ENCODE data around the gene SNX6. TPM values are rescaled to one million over a fixed set of nuclear protein-coding genes. Genes with fewer than 3 reads are reported as not detected.
"Not testable (repeated sequence)": the region's sequence is repeated elsewhere in the genome, so short reads cannot be mapped to it uniquely, and the experiment has no call there.

The SNX6 gene
- total RNA-seq, 1 experiment from 2014 or later = 92.8 TPM

DNA sequence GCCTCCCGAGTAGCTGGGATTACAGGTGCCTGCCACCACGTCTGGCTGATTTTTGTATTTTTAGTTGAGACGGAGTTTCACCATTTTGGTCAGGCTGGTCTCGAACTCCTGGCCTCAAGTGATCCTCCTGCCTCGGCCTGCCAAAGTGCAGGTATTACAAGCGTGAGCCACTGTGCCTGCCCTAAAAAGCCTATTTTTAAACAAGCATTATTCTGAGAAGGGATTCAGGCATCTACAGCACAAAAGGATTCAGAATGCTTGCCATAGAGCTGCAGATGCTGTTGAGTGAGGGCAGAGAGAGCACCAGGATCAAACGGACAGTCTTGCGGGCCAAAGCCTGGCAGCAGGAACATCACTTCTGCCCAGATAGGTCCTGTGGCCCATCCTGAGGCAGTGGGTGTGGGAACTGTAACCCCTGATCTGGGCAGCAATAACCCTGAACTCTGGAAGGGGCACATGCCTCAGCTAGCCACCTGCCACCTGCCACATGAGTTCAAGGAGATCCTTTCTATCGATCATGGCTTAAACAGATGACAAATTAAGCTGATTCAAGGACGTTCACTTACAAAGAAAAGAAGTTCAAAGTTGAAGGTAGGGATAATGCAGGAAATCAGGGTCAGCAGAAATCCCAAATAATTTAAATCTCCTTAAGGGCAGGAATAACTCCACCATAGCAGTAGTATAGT lies 16.8 kb upstream of the SNX6 start:
- in situ Hi-C loops (cut with HindIII; ENCODE audit: low pct_unique_long_range_greater_than_20kb, low sequenced_read_pairs) = no loop called here
- DNase-seq (ENCODE audit: low read depth, low spot score) = no peak

DNA sequence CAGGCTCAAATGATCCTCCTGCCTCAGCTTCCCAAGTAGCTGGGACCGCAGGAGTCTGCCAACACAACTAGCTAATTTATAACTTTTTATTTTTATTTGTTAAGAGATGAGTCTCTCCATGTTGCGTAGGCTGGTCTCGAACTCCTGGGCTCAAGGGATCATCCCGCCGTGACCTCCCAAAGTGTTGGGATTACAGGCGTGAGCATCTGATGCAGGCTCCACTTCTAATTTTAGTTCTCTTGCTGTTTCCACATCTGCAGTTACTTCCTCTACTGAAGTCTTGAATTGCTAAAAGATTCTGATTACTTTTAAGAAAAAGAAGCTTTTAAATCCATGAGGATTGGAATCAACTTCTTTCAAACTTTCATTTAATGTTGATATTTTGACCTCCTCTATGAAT lies 13.4 kb upstream of the SNX6 start:
- DNase-seq (ENCODE audit: low read depth, low spot score) = no peak
- in situ Hi-C loops (cut with HindIII; ENCODE audit: low pct_unique_long_range_greater_than_20kb, low sequenced_read_pairs) = no loop called here

DNA sequence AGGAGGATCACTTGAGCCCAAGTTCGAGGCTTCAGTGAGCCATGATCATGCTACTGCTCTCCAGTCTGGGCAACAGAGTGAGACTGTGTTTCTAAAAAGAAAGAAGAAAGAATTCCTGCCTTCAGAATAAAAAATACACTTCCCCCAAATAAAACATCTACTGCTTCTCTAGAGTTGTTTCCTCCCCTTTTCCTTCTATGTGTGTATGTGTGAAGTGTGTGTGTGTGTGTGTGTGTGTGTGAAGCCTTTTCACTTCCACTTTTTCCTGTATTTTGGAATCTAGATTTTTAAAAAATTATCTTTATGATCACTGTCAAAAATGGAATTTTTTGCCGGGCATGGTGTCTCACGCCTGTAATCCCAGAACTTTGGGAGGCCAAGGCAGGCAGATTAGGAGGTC lies 12.6 kb upstream of the SNX6 start:
- no peak for DNase-seq (ENCODE audit: low read depth, low spot score)
- in situ Hi-C loops (cut with HindIII; ENCODE audit: low pct_unique_long_range_greater_than_20kb, low sequenced_read_pairs) = no loop called here

DNA sequence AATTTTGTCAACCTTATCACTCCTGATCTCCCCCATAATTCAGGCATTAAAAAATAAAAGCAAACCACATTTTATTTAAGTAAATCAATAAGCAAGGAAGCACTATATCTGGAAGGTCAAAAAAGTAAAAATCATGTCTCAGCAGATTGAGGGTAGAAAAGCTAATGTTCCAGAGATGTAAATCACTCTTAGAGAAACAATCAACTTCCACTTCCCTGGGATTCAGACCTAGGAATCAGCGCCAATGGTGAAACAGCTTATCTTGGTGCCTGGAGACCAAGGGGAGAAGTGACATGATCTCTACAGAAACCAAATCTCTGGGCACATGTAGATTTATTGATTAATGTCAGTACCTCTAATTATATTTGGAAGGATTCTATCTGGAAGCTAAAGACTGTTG lies 10.9 kb upstream of the SNX6 start:
- no peak for DNase-seq (ENCODE audit: low read depth, low spot score)
- in situ Hi-C loops (cut with HindIII; ENCODE audit: low pct_unique_long_range_greater_than_20kb, low sequenced_read_pairs) = no loop called here

DNA sequence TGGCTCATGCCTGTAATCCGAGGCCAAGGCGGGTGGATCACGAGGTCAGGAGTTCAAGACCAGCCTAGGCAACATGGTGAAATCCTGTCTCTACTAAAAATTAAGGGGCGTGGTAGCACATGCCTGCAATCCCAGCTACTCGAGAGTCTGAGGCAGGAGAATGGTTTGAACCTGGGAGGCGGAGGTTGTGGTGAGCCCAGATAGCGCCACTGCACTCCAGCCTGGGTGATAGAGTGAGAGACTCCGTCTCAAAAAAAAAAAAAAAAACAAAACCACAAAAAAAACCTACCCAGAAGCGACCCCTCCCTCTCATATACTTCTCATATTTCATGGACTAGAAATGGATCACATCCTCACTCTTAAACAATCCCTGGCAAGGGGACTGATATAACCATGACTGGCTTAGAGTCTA lies 4.4 kb upstream of the SNX6 start:
- DNase-seq (ENCODE audit: low read depth, low spot score); in situ Hi-C loops (cut with HindIII; ENCODE audit: low pct_unique_long_range_greater_than_20kb, low sequenced_read_pairs): not testable (repeated sequence)

DNA sequence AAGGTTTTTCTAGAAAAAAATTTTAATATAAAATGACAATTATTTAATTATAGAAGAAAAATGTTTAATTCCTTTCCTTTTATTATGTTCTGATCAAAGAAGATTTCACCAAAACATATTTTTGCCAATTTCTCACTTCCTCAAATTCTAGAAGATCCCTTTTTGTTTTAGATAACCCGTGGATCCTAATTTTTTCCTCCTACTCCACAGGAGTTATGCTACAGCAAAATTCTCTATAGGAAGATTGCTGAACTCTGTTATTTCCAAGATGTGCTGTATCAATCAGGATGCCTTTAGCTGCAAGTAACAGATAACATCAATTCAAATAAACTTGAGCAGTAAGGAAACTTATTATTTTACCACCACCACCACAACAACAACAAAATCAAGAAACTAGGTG lies 3.8 kb upstream of the SNX6 start:
- no peak for DNase-seq (ENCODE audit: low read depth, low spot score)
- in situ Hi-C loops (cut with HindIII; ENCODE audit: low pct_unique_long_range_greater_than_20kb, low sequenced_read_pairs) = no loop called here

DNA sequence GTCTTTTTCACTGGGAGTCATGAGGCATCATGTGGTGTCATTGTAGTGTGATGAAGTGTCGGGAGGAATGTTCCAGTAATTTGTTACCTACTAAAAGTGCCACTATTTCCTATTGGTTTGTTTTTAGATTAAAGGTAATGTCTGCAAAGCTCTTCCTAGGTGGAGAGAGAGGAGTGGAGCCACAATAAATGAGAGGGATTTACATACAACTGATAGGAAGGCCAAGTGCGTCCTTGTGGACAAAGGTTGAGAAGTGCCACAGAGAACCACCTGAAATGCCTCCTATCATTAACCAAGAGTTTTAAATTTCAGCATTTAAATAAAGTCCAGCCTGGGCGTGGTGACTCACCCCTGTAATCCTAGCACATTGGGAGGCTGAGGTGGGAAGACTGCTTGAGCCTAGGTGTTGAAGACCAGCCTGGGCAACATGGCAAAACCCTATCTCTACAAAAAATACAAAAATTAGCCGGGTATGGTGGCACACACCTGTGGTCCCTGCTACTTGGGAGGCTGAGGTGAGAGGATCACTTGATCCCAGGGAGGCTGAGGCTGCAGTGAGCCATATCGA lies 2.5 kb upstream of the SNX6 start:
- in situ Hi-C loops (cut with HindIII; ENCODE audit: low pct_unique_long_range_greater_than_20kb, low sequenced_read_pairs) = no loop called here
- no peak for DNase-seq (ENCODE audit: low read depth, low spot score)

DNA sequence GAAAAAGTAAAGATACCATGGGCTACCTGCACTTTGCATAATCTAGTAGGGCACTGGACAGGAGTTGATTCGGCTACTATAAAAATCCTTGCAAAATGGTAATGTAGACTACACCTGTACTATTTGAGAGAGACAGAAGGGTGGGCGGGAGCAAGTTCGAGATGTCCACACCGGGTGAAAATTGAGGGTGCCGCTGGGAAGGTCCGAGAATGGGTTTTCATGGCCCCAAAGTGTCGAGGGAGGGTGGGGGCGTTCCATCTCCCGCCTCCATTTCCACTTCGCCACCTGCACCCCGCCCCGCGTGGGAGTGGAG lies 648 bp downstream of the SNX6 start:
- no peak for DNase-seq (ENCODE audit: low read depth, low spot score)
- in situ Hi-C loops (cut with HindIII; ENCODE audit: low pct_unique_long_range_greater_than_20kb, low sequenced_read_pairs) = no loop called here

DNA sequence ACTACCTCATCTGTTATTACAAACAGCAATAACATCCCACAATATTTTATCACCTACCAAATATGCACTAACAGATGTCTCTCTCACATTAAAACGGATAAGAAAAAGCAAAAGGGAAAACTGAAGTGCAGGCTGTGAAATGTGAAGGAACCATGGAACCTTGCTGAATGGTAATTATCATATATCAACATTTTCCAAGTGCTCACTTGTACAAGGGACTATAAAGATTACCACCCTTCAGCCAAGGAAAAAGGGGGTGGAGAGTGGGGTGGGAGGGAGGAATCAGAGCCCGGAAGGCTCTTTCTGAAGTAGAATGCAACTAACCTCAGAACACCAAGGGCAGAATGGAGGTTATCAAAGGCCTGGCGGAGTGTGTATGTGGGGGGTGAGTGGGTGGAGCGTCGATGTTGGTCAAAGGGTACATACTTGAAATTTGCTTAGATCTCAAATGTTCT lies 1.2 kb downstream of the SNX6 start:
- in situ Hi-C loops (cut with HindIII; ENCODE audit: low pct_unique_long_range_greater_than_20kb, low sequenced_read_pairs) = no loop called here
- DNase-seq (ENCODE audit: low read depth, low spot score) = peak; percentile 3

DNA sequence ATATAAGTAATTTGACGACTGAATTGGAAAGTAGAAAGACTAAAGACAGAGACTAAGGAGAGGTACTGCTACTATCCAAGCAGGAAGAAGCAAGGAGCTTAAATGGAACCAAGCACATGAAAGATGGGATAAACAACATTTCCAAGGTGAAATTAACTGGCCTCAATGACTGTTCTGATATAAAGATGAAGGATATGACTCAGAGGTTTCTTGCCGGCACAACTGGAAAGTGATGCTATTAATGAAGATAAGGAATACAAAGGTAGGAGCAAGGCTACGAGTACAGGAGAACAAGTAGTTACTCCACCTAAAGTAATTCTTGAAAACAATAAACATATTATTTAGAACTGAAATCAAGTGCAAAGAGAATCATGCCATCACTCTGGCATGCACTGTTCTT lies 6.4 kb downstream of the SNX6 start:
- in situ Hi-C loops (cut with HindIII; ENCODE audit: low pct_unique_long_range_greater_than_20kb, low sequenced_read_pairs) = no loop called here
- DNase-seq (ENCODE audit: low read depth, low spot score) = no peak

DNA sequence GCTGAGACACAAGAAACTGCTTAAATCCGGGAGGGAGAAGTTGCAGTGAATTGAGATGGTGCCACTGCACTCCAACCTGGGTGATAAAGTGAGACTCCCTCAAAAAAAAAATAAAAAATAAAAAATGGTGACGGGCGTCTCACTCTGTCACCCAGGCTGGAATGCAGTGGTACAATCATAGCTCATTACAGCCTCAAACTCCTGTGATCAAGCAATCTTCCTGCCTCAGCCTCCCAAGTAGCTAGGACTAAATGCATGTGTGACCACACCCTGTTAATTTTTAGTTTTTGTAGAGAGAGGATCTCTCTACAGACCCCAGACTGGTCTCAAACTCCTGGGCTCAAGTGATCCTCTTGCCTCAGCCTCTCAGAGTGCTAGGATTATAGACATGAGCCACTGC lies 9.1 kb downstream of the SNX6 start:
- in situ Hi-C loops (cut with HindIII; ENCODE audit: low pct_unique_long_range_greater_than_20kb, low sequenced_read_pairs) = no loop called here
- no peak for DNase-seq (ENCODE audit: low read depth, low spot score)

DNA sequence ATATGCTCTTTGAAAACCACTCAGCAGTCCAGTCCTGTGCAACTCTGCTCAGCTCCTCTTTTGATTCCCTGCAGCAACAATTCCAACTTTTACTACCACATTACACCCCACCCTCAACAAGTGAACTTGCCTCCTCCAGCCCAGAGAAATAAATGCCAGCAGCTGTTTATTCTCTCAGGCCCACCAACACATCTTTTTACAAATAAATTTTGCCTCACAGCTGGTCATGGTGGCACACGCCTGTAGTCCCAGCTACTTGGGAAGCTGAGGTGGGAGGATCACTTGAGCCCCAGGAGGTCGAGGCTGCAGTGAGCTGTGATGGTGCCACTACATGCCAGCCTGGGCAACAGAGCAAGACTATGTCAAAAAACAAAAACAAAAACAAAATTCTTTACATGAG lies 9.8 kb downstream of the SNX6 start:
- in situ Hi-C loops (cut with HindIII; ENCODE audit: low pct_unique_long_range_greater_than_20kb, low sequenced_read_pairs) = no loop called here
- no peak for DNase-seq (ENCODE audit: low read depth, low spot score)

DNA sequence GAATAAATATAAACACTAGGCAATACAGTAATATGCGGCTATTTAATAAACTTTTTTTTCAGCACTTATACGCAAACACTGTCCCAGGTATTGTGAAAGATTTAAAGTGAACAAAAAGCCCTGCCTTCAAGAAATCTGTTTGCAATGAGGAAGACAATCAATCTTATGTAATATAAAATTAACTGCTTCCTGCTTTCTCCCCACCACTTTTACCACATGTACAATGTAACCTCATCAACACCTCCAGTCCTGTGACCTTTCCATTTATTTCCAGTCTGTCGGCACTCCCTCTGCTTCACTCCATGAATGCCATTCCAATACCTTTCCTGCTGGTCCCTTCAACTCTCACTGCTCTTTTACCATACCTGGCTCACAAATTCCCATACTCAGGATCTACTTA lies 10.5 kb downstream of the SNX6 start:
- no peak for DNase-seq (ENCODE audit: low read depth, low spot score)
- in situ Hi-C loops (cut with HindIII; ENCODE audit: low pct_unique_long_range_greater_than_20kb, low sequenced_read_pairs) = no loop called here

DNA sequence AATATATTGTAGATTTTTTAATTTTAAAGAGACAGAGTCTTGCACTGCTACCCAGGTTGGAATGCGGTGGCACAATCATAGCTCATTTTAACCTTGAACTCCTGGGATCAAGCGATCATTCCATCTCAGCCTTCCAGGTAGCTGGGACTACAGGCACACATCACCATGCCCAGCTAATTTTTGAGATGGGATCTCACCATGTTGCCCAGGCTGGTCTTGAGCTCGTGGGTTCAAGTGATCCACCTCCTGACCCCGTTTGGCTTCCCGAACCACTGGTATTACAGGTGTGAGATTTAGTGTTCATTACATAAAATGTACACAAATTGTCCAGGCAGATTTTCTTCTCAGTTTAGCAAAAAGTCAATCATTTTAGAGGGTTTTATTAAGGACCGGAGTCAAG lies 13.6 kb downstream of the SNX6 start:
- in situ Hi-C loops (cut with HindIII; ENCODE audit: low pct_unique_long_range_greater_than_20kb, low sequenced_read_pairs) = no loop called here
- DNase-seq (ENCODE audit: low read depth, low spot score) = no peak

DNA sequence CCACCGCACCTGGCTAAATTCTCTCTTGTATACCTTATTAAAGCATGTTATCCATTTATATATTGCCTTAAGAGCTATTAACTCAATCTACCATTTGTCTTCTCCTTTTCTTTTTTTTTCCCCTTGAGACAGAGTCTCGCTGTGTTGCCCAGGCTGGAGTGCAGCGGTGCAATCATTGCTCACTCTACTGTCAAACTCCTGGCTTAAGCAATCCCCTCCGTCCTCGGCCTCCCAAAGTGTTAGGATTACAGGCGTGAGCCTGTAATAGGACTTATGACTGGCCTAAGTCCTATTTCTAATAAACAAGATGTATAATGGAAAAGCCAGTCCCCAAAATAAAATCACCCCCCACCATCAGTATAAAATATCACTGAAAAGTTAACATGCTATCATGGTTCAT lies 14.4 kb downstream of the SNX6 start:
- in situ Hi-C loops (cut with HindIII; ENCODE audit: low pct_unique_long_range_greater_than_20kb, low sequenced_read_pairs) = no loop called here
- no peak for DNase-seq (ENCODE audit: low read depth, low spot score)

DNA sequence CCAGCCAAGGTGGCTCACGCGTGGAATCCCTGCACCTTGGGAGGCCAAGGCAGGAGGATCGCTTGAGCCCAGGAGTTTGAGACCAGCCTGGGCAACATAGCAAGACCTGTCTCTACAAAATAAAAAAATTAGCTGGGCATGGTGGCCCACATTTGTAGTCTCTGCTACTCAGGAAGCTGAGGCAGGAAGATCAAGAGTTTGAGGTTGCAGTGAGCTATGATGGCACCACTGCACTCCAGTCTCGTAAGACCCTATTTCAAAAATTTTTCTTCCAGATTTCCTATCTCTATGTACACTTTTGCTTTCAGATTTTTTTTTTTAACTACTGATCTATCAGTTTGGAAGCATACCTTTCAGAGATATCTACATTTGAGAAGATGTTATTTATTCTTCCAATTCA lies 15.3 kb downstream of the SNX6 start:
- DNase-seq (ENCODE audit: low read depth, low spot score) = no peak
- in situ Hi-C loops (cut with HindIII; ENCODE audit: low pct_unique_long_range_greater_than_20kb, low sequenced_read_pairs) = no loop called here

DNA sequence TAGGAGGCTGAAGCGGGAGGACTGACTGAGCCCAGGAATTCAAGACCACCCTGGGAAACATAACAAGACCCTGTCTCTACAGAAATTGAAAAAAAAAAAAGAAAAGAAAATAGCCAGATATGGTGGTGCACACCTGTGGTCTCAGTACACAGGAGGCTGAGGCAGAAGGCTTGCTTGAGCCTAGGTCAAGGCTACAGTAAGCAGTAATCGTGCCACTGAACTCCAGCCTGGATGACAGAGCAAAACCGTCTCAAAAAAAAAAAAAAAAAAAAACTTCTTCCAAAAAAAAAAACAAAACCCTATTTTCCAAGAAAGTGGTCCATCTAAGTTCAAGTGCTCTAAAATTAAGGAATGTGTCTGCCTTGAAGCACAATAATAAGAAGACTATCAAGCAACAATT lies 19.8 kb downstream of the SNX6 start:
- no peak for DNase-seq (ENCODE audit: low read depth, low spot score)
- in situ Hi-C loops (cut with HindIII; ENCODE audit: low pct_unique_long_range_greater_than_20kb, low sequenced_read_pairs) = no loop called here

DNA sequence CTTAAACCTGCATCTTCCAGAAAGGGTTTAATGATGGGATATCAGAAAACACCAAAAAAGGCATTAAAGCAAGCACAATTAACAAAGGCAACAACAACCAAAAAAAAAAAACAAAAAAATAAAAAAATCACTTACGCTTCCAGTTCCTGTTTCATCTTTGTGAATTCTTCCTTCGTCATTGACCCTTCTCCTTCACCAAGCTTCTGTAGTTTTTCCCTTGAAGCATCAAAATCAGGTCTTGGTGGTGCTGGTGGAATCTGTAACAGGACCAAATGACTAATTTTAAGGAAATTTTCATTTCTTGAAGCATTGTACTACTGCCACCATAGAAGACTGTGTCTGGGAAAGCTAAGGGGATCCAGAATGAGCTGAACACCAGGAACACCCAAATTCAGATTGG lies 24.5 kb downstream of the SNX6 start:
- no peak for DNase-seq (ENCODE audit: low read depth, low spot score)
- in situ Hi-C loops (cut with HindIII; ENCODE audit: low pct_unique_long_range_greater_than_20kb, low sequenced_read_pairs) = no loop called here

DNA sequence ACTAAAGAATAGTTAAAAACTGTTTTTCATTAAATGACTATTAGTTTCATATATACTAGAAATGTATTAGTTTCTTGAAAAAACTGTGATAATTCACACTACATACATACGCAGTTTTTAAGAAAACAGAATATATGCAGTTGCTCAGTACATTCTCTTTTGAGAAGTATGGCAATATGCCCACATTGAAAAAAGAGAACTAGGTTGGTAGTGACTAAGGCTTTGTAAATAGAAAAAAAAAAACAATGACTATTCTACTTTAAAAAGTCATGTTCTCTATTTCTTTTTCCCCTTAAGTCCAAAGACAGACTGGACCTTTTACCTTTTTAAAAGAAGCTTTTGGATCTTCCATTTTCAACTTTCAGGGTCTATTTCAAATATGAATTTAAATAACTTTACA lies 25.0 kb downstream of the SNX6 start:
- in situ Hi-C loops (cut with HindIII; ENCODE audit: low pct_unique_long_range_greater_than_20kb, low sequenced_read_pairs) = no loop called here
- no peak for DNase-seq (ENCODE audit: low read depth, low spot score)

DNA sequence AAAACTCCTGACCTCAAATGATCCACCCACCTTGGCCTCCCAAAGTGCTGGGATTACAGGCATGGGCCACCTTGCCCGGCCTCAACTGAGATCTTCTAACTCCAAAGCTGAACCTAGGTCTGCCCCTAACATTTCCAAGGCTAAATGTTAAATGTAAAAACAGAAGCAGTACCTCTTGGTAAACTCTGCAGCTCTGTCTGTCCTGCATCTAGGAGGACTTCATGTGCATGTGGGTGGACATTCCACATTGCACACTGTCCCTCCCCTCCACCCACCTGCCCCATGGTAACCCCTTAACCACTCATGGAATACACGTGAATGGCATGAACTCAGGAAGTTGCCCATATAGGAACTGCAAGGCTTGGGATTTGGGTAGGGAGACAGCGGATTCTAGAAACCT lies 33.1 kb downstream of the SNX6 start:
- DNase-seq (ENCODE audit: low read depth, low spot score) = no peak
- in situ Hi-C loops (cut with HindIII; ENCODE audit: low pct_unique_long_range_greater_than_20kb, low sequenced_read_pairs) = no loop called here
